CD14-positive monocyte (primary cell): Measurements from ENCODE around the gene ARL3. TPM values are rescaled to one million over a fixed set of nuclear protein-coding genes. Genes with fewer than 3 reads are reported as not detected.

Experiments
- DNase-seq, 3 donors: peaks; one replicate each; pipeline ENCODE4 v3.0.0-alpha.2; 2011 to 2022
- H2AFZ ChIP-seq: 2 replicates; pipeline ENCODE4 v1.6.0; 2012; ENCODE audit warnings: mild to moderate bottlenecking, low read depth, low read length, inconsistent platforms; ENCODE audit not compliant: insufficient read depth, poor library complexity, severe bottlenecking
- H3K27ac ChIP-seq, 2 donors: 1 replicate in 1 of 2; 2 replicates in 1 of 2; pipeline ENCODE4 v1.5.1; 2012 to 2013; ENCODE audit warnings: low read length in 2 of 2, control low read depth in 1 of 2, inconsistent platforms in 1 of 2, low read depth in 1 of 2, mild to moderate bottlenecking in 1 of 2
- H3K27me3 ChIP-seq, 2 donors: one replicate each; pipeline versions ENCODE4 v1.6.0 to v1.6.1; 2011 to 2013; ENCODE audit warnings: low read length in 2 of 2; ENCODE audit not compliant: control insufficient read depth in 2 of 2, insufficient read depth in 2 of 2
- H3K36me3 ChIP-seq, 2 donors: replicated peaks in 1 of 2; 1 replicate in 1 of 2; 2 replicates in 1 of 2; pipeline versions ENCODE4 v1.5.1 to v1.6.1; 2012 to 2013; ENCODE audit warnings: low read length in 2 of 2, control low read depth in 1 of 2, inconsistent platforms in 1 of 2, mild to moderate bottlenecking in 1 of 2; ENCODE audit not compliant: insufficient read depth in 2 of 2, control insufficient read depth in 1 of 2
- H3K4me1 ChIP-seq, 2 donors: 1 replicate in 1 of 2; 2 replicates in 1 of 2; pipeline versions ENCODE4 v1.5.1 to v1.6.1; 2012 to 2013; ENCODE audit warnings: low read length in 2 of 2, control low read depth in 1 of 2, inconsistent platforms in 1 of 2, mild to moderate bottlenecking in 1 of 2, moderate library complexity in 1 of 2; ENCODE audit not compliant: insufficient read depth in 2 of 2, control insufficient read depth in 1 of 2
- H3K4me2 ChIP-seq: replicated peaks from 2 replicates; pipeline ENCODE3; 2012; ENCODE audit warnings: low read length, moderate library complexity, mild to moderate bottlenecking; ENCODE audit not compliant: poor library complexity, severe bottlenecking; ENCODE audit errors: extremely low read depth
- H3K4me3 ChIP-seq, 3 experiments: fragments of 200-600 bp in 1 of 3; sonication (generic) in 1 of 3; replicated peaks in 1 of 3; 1 replicate in 2 of 3; 2 replicates in 1 of 3; pipeline ENCODE4 v1.5.1; 2011 to 2013; ENCODE audit warnings: low read length in 3 of 3, mild to moderate bottlenecking in 3 of 3, control low read depth in 2 of 3, low read depth in 2 of 3, inconsistent platforms in 1 of 3, moderate library complexity in 1 of 3
- H3K79me2 ChIP-seq: 2 replicates; pipeline ENCODE4 v1.6.0; 2012; ENCODE audit warnings: mild to moderate bottlenecking, control low read depth, inconsistent platforms, low read length, moderate library complexity; ENCODE audit not compliant: insufficient read depth
- H3K9ac ChIP-seq: 2 replicates; pipeline ENCODE4 v1.6.0; 2017; ENCODE audit warnings: low read length, mild to moderate bottlenecking; ENCODE audit not compliant: insufficient read depth, poor library complexity, severe bottlenecking
- H3K9me3 ChIP-seq, 2 donors: replicated peaks in 1 of 2; 1 replicate in 1 of 2; 2 replicates in 1 of 2; pipeline versions ENCODE4 v1.5.1 to v1.6.1; 2012 to 2013; ENCODE audit warnings: low read length in 2 of 2, control low read depth in 1 of 2; ENCODE audit not compliant: control insufficient read depth in 1 of 2, insufficient read depth in 1 of 2
- H4K20me1 ChIP-seq: 2 replicates; pipeline ENCODE4 v1.6.0; 2012; ENCODE audit warnings: mild to moderate bottlenecking, low read length, control low read depth, moderate library complexity; ENCODE audit not compliant: insufficient read depth
- H3K27ac Mint-ChIP-seq, 7 donors: one replicate each; pipeline ENCODE4 v1.8.0; 2020; ENCODE audit warnings: mild to moderate bottlenecking in 7 of 7, mixed read lengths in 7 of 7, moderate library complexity in 6 of 7, inconsistent platforms in 2 of 7
- H3K27me3 Mint-ChIP-seq, 3 donors: one replicate each; pipeline ENCODE4 v1.8.0; 2021 to 2022; ENCODE audit warnings: low read depth in 3 of 3, mild to moderate bottlenecking in 3 of 3, mixed read lengths in 3 of 3, moderate library complexity in 3 of 3, inconsistent platforms in 1 of 3
- H3K36me3 Mint-ChIP-seq, 2 donors: one replicate each; pipeline ENCODE4 v1.8.0; 2020; ENCODE audit warnings: mixed read lengths in 2 of 2, inconsistent platforms in 1 of 2, mild to moderate bottlenecking in 1 of 2
- H3K4me1 Mint-ChIP-seq: one replicate; pipeline ENCODE4 v1.8.0; 2020; ENCODE audit warnings: mild to moderate bottlenecking, mixed read lengths
- H3K4me3 Mint-ChIP-seq, 2 donors: one replicate each; pipeline ENCODE4 v1.8.0; 2020; ENCODE audit warnings: mild to moderate bottlenecking in 2 of 2, mixed read lengths in 2 of 2, moderate library complexity in 1 of 2
- H3K9me3 Mint-ChIP-seq, 7 donors: one replicate each; pipeline ENCODE4 v1.8.0; 2020 to 2022; ENCODE audit warnings: mixed read lengths in 7 of 7, mild to moderate bottlenecking in 6 of 7, moderate library complexity in 6 of 7, inconsistent platforms in 2 of 7
- WGBS: methylation state at CpG from one replicate; pipeline ENCODE4 v1.1.5; 2013; ENCODE audit warnings: missing lambda C conversion rate; ENCODE audit not compliant: insufficient coverage; 5-methylcytosine and 5-hydroxymethylcytosine counted together
- intact Hi-C, 2 donors: fragments of 100-400 bp; cut with micrococcal nuclease; formaldehyde crosslinking; loops; one replicate each; pipeline versions ENCODE4 v1.15.0 to v1.15.1; 2023
- polyA plus RNA-seq, 3 donors: library from polyadenylated mRNA; depleted of rRNA in 1 of 3; unstranded in 2 of 3; stranded (reverse) in 1 of 3; fragments of 300-500 nt in 2 of 3; fragments of >200 nt in 1 of 3; fragmentation: Illumina TruSeq in 2 of 3; gene quantifications; 1 replicate in 2 of 3; 2 replicates in 1 of 3; pipeline ENCODE4 v1.2.3, GENCODE V29; 2012 to 2021
- TF ChIP-seq, protein P1 (sequence below): fragments of 200-600 bp; IDR thresholded peaks from one replicate; pipeline ENCODE4 v1.8.0; 2022; ENCODE audit warnings: antibody characterized with exemption, mild to moderate bottlenecking

ARL3 gene
- polyA plus RNA-seq, 3 donors, result 2.8 to 6.3 (median 6.0) TPM

GRCh38 chr10:102682981-102683380 is 31.2 kb downstream of the ARL3 start:
- H3K4me3 ChIP-seq, result no peak overlapping the region
- peaks cover 0 to 12% of the 10 kb centered on the region in 2 donors for H3K36me3 ChIP-seq
- Mint-ChIP-seq H3K4me3 (no peak overlapping the region), H3K4me1 (peaks cover 20% of the 10 kb centered on the region), H3K27me3 (peaks cover 0 to 3% (median 0%) of the 10 kb centered on the region in 3 donors), H3K27ac (no peak overlapping the region), H3K36me3 (peaks cover 24 to 32% of the 10 kb centered on the region in 2 donors), H3K9me3 (no peaks in the 10 kb centered on the region)
- TF ChIP-seq, protein P1, sequence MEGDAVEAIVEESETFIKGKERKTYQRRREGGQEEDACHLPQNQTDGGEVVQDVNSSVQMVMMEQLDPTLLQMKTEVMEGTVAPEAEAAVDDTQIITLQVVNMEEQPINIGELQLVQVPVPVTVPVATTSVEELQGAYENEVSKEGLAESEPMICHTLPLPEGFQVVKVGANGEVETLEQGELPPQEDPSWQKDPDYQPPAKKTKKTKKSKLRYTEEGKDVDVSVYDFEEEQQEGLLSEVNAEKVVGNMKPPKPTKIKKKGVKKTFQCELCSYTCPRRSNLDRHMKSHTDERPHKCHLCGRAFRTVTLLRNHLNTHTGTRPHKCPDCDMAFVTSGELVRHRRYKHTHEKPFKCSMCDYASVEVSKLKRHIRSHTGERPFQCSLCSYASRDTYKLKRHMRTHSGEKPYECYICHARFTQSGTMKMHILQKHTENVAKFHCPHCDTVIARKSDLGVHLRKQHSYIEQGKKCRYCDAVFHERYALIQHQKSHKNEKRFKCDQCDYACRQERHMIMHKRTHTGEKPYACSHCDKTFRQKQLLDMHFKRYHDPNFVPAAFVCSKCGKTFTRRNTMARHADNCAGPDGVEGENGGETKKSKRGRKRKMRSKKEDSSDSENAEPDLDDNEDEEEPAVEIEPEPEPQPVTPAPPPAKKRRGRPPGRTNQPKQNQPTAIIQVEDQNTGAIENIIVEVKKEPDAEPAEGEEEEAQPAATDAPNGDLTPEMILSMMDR, result no peak
- no peaks in the 10 kb centered on the region for H3K27me3 ChIP-seq
- H4K20me1 ChIP-seq, result no peaks in the 10 kb centered on the region
- WGBS, result no CpG with 5 or more reads among the region's 4 CpGs
- no peaks in the 10 kb centered on the region for H3K9me3 ChIP-seq
- H3K9ac ChIP-seq, result no peak overlapping the region
- peaks cover under 1% of the 10 kb centered on the region for H3K79me2 ChIP-seq
- peaks cover 15 to 17% of the 10 kb centered on the region in 2 donors for H3K4me1 ChIP-seq
- intact Hi-C loops, result no loop called here
- no peak overlapping the region for H3K27ac ChIP-seq
- H3K4me2 ChIP-seq, result no peak overlapping the region
- no peak overlapping the region for H2AFZ ChIP-seq
- DNase-seq, result no peak

DNA sequence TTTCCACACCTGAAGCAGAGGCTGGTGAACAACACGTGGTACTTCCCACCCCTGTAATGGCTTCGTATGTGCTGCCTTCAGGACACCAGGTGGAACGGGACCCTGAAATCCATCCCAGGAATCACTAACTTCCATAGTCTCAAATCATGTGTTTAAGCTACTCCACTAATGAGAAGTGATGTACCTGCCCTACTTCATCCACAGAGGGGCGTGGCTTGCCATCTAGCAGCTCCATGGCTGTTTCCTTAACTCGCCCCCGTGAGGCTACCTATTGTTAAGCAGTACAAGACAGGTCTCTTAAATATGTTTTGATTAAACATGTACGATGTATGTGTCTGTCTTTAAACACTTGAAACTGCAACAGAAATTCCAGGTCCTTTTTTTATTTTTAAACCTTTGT is 31.8 kb downstream of the ARL3 start:
- Histone ChIP-seq H3K4me1 (peaks cover 21 to 23% of the 10 kb centered on the region in 2 donors), H3K79me2 (peaks cover 3% of the 10 kb centered on the region), H2AFZ (no peak overlapping the region), H3K9ac (no peak overlapping the region), H3K4me3 (no peak overlapping the region), H3K9me3 (no peaks in the 10 kb centered on the region), H3K4me2 (no peak overlapping the region), H3K27ac (no peak overlapping the region), H4K20me1 (no peaks in the 10 kb centered on the region), H3K27me3 (no peaks in the 10 kb centered on the region), H3K36me3 (peaks cover 0 to 12% of the 10 kb centered on the region in 2 donors)
- H3K4me1 Mint-ChIP-seq, result peaks cover 26% of the 10 kb centered on the region
- peaks cover 0 to 3% (median 0%) of the 10 kb centered on the region in 3 donors for H3K27me3 Mint-ChIP-seq
- DNase-seq, result no peak
- TF ChIP-seq, protein P1, result no peak
- 100% methylated on average over 3 of the region's 7 CpGs for WGBS
- no peak overlapping the region for H3K27ac Mint-ChIP-seq
- intact Hi-C loops, result no loop called here
- no peak overlapping the region for H3K4me3 Mint-ChIP-seq
- H3K9me3 Mint-ChIP-seq, result no peaks in the 10 kb centered on the region
- peaks cover 21 to 35% of the 10 kb centered on the region in 2 donors for H3K36me3 Mint-ChIP-seq
